AG09309 (cell line): ENCODE data around the gene HSDL2.
"Not testable (repeated sequence)": the region's sequence is repeated elsewhere in the genome, so short reads cannot be mapped to it uniquely, and the experiment has no call there.

Experiments used
- DNase-seq: peaks from one replicate; pipeline ENCODE4 v3.0.0-alpha.2; 2010; ENCODE audit warnings: low read depth
- H3K4me3 ChIP-seq: 2 replicates; pipeline ENCODE4 v1.5.1; 2011; ENCODE audit warnings: mild to moderate bottlenecking, low read depth, low read length, moderate library complexity; ENCODE audit not compliant: control insufficient read depth
- CTCF ChIP-seq: IDR thresholded peaks from 2 replicates; pipeline ENCODE4 v1.5.1; 2011; ENCODE audit warnings: mild to moderate bottlenecking, low read depth, low read length, inconsistent platforms; ENCODE audit not compliant: insufficient read depth, control insufficient read depth; ENCODE audit errors: missing control alignments

Gene HSDL2

GRCh38 chr9:112408819-112409218, 28.9 kb downstream of the HSDL2 start:
- no peak for DNase-seq
- TF ChIP-seq CTCF = no peak
- H3K4me3 ChIP-seq = no peak overlapping the region

- no peak for DNase-seq
- H3K4me3 ChIP-seq = no peak overlapping the region
These were observed 29.9 kb downstream of the HSDL2 start for GRCh38 chr9:112409758-112410157.

GRCh38 chr9:112411626-112412027, 31.7 kb downstream of the HSDL2 start:
- TF ChIP-seq CTCF = no peak
- peak; percentile 0 for DNase-seq
- no peak overlapping the region for H3K4me3 ChIP-seq

More at GRCh38 chr9:112409758-112410157, 29.9 kb downstream of the HSDL2 start:
- TF ChIP-seq CTCF = no peak

GRCh38 chr9:112413728-112414127, 33.8 kb downstream of the HSDL2 start:
- not testable (repeated sequence) for H3K4me3 ChIP-seq, DNase-seq

- no peak for DNase-seq
- H3K4me3 ChIP-seq = no peak overlapping the region
- no peak for TF ChIP-seq CTCF
These were observed 40.3 kb downstream of the HSDL2 start for GRCh38 chr9:112420208-112420607.

- H3K4me3 ChIP-seq = no peak overlapping the region
- TF ChIP-seq CTCF = no peak
- no peak for DNase-seq
These were observed 41.9 kb downstream of the HSDL2 start for GRCh38 chr9:112421771-112422222.

- no peak overlapping the region for H3K4me3 ChIP-seq
- no peak for TF ChIP-seq CTCF
- no peak for DNase-seq
These were observed 42.7 kb downstream of the HSDL2 start for GRCh38 chr9:112422417-112423148.
